ENCODE data around the gene MAP9.
"Not testable (repeated sequence)": the region's sequence is repeated elsewhere in the genome, so short reads cannot be mapped to it uniquely, and the experiment has no call there.

Gene MAP9

DNA sequence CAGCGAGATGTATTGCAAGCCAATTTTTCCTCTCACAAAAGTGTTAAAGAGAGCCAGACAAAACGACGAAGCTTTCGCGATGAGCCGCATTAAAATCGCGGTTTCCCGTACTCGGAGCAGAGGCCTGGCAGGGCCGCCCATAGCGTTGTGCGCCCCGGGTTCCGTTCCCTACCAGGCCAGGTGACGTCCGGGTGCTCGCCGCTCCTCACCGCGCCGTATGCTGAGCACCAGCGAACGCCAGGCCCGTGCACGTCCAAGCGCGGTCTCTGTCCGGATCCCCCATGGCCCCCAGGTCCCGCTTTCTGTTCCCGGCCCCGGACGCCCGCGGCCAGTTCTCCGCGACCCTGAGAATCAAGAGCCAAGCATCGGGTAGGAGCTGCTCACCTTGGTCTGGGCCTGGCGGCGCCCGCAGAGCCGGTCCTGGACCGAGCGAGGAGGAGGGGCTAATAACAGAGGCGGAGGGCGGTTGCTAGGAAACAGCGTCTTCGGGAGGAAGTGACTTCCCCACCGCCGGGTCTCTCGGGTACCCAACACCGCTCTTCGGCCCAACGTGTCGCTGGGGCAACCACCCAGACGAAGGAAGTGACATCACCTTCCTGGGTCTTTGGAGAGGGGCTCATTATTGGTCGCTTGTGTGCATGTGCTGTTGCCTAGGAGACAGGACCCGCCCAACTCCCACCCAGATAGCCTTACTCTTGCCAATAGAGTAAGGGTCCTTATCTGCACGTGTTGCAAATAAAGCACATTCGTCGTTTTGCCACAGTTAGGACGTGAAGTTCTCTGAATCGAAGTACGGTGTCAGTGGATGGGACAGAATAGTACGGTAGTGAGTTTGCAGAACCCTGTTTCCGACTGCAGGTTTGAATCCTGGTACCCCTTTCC is at the start of gene MAP9:
TSS of gene MAP9 (minus strand) at position 579 of the 882 bp plus-strand sequence. CDS start 1,115 bp downstream, outside the sequence.
- DNase-seq (ENCODE audit: low read depth), result peak; percentile 91

DNA sequence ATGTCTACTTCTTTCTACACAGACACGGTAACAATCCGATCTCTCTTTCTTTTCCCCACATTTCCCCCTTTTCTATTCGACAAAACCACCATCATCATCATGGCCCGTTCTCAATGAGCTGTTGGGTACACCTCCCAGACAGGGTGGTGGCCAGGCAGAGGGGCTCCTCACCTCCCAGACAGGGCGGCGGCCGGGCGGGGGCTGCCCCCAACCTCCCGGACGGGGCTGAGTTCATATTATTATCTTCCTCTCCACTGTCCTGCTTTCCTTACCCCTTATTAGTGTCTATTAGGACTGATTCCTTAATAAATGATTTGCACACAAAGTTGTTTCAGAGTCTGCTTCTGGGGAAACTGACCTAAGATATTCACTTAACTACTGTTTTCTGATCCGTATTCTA is 48.0 kb upstream of the MAP9 start:
- DNase-seq (ENCODE audit: low read depth), result not testable (repeated sequence)

DNA sequence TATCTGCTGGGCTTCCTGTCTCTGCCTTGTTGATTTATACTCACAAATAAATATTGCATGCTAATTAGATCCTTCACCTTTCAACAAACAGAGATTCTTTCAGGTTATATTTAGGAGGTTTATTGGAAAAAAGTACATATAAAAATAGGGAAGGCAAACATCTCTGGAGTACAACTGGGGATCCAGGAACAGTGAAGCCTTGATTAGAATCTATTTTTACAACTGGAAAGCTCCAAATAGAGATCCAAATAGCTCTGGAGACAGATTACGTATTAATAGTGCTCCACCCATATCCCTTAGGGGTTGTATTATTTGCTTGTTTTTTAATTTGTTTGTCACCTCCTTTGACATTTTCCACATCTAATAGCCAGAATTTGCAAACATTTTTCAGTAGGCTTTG is 46.9 kb upstream of the MAP9 start:
- DNase-seq (ENCODE audit: low read depth), result no peak

DNA sequence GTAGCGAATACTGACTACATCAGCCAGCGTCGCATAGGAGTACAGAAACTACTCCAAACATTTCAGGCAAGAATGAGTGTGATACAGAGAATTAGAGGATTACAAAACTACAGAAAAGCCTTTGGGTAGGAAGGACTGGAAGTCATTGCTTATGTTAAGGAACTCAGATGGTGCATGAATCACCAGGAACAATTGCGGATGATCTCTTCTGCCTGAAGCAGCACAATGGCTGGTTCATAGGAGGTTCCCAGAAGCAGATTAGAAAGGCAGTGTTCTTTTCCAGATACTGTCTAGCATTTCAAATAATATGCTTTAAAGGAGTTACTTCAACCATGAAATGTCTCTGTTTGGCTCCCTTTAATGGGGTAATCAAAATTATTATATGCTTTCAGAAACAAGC is 42.5 kb upstream of the MAP9 start:
- peak; percentile 55 for DNase-seq (ENCODE audit: low read depth)

DNA sequence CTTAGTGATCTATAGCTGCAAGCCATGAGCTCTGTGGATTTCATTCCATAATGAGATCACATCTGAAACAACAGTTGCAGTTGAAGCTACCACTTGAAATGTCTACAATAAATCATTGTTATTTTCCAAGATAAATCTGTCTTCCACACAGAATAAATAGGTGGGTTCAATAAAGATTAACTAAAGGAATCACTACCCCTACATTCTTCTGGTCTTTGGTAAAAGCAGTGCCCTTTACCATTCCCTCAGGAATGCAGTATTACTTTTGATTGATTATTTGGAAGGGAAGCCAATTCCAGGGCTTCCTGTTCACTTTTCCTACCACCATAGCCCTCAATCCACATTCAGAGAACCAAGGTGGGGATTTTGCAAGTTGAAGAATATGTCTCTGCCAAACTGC is 38.9 kb upstream of the MAP9 start:
- no peak for DNase-seq (ENCODE audit: low read depth)

DNA sequence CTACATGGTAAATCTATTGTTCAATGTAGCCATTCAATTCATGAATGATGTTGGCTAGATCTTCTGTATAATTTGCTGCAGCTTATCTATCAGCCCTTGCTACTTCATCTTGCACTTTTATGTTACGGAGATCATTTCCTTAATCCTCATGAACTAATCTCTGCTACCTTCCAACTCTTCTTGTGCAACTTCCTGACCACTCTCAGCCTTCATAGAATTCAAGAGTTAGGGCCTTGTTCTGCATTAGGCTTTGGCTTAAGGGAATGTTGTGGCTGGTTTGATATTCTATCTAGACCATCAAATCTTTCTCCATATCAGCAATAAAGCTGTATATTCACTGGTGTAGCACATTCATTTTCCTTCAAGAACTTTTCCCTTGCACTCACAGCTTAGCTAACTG is 36.7 kb upstream of the MAP9 start:
- DNase-seq (ENCODE audit: low read depth), result no peak

DNA sequence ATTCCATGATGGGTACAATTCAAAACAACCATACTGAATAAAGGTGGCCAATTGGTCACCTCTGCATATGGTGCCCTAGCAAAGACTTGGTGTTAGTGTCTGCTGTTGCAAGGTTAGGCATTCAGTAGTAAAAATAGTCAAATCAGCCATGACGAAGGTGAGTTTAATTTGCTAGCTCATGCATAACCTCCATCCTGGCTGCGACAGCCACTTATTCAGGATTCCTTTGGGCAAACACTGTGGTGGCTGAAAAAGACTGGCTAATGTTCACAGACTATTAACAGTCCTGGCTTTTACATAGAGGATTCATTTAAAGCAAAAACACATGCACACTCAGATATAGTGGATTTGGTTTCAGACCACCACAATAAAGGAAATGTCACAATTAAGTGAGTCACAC is 34.8 kb upstream of the MAP9 start:
- DNase-seq (ENCODE audit: low read depth), result no peak

DNA sequence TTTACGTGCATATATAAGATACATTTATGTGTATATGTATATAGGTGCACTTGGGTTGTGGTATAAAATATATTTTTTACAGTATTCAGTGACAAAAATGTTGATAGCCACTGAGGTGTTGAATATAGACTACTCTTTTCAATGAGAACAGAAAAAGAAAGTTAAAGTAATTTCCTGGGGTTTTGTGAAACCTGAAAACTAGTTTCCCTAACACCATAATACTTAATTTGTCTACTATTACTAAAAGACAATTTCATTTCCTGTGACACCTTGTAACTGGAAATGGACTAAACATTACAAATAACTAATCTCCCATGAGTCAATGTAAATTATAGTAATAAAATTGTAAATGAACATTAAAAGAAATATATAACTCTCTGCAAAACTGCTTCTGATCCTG is 32.0 kb upstream of the MAP9 start:
- DNase-seq (ENCODE audit: low read depth), result no peak

DNA sequence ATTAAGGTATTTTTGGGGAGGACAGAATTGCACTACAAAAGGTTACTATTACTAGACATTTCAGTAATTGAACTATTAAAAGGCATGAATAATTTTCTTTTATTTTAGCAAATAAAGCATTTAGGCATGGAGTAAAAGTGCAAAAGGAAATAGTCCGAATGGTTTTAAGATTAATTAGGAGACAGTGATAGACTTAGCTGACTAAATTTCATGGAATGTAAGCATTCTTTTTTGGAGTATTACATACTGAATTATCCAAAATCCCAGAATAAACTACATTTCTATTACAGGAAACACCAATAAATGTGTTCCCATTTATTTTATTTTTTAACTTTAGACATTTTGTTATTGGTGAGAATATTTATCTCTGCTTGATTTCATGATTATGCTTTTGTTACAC is 30.7 kb upstream of the MAP9 start:
- DNase-seq (ENCODE audit: low read depth), result no peak

DNA sequence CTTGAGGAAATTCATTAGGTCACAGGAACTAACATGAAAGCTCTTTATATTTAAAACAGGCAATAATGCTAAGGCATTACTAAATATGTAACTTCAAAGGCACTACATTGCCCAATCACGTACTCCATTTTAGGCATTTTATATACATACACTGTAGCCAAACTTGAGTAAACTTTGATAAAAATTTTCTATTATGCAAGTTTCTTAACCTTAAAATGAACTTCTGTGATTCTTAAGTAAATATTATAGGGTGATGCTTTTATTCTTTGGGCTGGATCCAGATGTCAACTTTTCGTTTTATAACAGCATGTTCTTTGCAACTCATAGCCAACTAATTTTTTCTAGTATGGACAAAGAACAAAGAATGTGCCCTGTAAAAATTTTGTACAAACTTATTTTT is 28.3 kb upstream of the MAP9 start:
- DNase-seq (ENCODE audit: low read depth), result no peak

DNA sequence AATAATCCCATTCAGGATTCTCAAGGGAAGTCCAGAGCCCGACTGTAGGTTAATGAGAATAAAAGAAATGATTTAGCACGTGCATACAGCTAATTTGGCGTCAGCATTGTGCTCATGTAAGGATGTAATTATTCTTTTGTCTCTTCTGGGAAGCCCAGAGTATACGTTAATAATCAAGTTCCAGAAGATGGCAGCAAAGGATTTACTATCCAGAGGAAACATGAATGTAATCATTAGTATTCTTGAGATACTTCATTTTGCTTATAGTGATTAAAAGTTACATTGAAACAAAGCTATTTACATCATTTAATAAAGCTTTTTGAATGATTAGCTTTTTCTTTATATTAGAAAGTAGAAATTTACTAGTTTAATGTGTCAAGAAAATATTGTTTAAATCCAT is 27.1 kb upstream of the MAP9 start:
- DNase-seq (ENCODE audit: low read depth), result peak; percentile 62

DNA sequence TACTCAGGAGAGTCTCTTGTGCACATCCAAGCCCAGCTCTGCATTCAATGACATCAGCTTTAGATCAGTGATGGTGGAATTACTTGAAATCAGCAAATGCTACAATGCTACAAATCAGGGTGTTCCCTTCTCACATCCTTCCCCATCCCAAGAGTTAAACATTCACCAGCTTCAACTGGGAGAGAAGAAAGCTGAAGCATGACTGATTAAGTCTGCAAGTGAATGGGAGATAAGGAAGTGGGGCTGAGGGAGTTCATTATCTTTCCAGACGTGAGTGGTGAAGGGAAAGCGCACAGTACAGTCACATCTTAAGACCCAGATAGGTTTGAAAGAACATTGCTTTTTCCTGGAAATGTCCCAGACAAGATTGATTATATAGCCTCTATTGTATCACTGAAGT is 26.2 kb upstream of the MAP9 start:
- no peak for DNase-seq (ENCODE audit: low read depth)

DNA sequence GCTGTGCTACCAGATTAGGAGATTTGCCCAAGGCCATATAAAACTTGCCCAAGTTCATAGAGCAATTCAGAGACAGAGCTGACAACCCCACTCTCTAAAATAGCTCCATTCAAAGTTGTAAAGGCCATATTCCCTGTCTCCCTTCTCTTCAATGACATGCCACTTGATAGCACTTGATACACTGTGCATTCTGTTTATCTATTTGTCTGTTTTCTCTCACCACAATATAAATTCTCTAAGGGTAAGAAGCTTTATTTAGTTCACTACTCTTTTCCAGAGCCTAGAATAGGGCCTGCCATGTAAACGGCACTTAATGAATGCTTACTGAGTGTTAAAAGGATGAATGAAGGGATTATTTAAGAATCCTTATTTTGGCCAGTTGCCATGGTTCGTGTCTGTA is 24.1 kb upstream of the MAP9 start:
- DNase-seq (ENCODE audit: low read depth), result no peak

DNA sequence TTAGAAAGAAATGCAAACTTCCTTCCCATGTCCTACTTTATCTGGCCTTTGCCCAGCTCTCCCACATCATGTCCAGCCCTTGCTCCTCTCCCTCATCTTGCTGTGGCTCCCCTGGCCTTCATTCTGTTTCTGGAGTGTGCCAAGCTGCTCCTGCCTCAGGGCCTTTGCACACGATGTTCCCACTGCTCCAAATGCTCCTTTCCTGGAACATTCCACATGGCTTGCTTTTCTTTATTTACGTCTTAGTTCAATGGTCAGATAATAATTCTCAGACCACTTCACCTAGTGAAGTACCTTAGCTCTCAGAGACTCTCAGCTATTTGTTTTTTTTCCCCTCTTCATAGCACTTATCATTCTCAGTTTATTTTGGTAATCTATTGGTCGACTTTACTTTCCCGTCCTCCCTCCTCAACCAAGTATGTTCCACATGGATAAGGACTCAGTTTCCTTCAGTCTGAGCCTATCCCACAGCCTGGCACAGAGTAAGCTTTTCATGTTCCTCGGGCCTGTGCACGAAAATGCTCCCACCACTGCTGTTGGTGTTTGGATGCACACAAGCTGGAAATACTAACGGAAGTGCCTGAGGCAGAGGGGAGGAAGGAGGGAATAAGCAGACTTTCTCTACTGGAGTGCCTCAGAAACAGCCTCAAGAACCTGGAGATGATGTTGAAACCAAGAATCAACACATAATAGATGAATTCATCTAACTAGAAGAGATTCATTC is 23.4 kb upstream of the MAP9 start:
- DNase-seq (ENCODE audit: low read depth), result no peak

DNA sequence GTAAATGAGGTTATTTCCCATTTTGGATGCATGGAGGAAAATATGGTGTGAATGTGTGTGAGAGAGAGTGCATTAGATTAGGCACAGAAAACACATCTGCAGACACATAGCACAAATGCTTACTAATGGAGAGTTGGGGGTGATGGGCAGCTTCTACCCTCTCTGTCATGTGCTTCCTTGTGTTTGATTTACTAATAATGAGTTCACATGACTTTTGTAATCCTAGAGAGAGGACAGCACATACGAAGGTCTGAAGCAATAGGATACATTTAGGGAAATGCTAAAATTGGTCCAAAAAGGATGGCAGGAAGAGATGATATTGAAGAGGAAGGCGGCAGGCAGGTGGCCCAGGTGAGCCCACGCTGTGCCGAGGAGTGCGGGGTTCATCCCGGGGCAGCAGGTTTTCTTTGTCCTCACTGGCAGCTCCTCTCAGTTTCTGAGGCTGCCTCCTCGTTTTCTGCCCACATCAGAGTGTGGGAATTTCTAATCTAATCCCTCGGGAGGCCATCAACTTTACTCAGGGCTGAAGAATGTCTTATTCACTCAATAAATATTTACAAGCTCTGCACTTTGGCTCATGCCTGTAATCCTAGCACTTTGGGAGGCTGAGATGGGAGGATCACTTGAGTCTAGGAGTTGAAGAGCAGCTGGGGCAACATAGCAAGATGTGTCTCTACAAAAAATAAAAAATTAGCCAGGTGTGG is 15.9 kb upstream of the MAP9 start:
- DNase-seq (ENCODE audit: low read depth), result peak; percentile 88

DNA sequence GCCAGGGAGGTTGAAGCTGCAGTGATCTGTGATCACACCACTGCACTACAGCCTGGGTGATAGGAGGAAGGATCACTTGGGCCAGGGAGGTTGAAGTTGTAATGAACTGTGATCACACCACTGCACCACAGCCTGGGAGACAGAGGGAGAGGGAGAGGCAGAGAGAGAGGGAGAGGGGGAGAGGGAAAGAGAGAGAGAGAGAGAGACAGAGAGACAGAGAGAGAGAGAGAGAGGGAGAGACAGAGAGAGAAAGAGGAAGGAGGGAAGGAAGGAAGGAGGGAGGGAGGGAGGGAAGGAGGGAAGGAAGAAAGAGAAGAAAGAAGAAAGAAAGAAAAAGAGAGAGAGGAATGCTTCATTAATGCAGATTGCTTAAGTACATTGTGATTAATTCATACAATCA is 15.2 kb upstream of the MAP9 start:
- DNase-seq (ENCODE audit: low read depth), result no peak

DNA sequence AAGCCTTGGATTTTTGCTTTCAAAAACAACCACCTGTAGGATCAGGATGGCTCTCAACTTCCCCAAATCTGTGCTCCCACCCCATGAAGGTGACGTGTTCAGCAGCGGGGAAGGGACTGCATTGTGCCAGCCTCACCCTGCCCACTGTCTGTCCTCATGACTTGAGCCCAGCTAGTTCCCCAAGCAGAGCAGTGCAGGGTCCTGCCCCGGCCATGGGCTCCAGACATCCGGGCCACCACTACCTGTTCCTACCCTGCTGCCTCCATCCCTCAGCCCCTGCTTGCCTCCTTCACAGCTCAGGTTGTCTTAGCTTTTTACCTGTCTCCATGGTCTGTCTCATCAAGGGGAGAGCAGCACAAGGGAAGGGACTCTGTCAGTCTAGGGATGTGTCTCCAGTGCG is 11.4 kb upstream of the MAP9 start:
- DNase-seq (ENCODE audit: low read depth), result no peak

DNA sequence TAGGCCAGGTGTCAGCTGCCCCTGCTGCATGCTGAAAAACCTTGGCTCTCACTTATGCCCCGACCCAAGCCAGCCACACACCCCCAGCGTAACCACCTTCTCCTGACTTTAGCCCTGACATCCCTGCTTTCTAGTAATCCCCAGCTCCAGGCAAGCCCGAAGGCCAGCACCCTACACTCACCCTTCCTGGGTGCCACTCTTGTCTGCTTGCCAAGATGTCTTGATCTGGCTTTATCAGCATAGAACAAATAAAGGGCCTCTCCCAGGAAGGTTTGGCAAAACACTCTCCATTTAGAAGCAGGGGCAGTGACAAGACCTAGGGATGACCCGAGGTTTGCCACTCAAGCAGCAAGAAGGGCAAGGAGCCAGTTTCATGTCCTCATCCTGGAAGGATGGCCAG is 6.8 kb upstream of the MAP9 start:
- DNase-seq (ENCODE audit: low read depth), result no peak

DNA sequence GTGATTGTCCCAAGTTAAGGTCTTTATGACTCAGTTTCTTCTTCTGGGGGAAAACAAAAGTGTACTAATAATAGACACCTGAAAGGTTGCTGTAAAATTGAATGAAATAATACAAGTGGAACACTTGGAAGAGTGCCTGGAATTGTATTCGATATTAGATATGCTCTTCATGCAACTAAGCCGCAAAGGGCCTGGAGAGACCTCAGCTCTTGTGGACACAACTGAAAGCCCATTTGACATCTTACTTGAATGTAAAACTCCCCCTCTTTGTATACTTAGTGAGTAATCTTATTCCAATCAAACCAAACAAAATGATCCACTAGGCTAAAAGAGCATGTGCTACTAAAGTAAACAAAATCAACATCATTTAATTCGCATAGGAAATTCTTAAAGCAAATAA is 511 bp upstream of the MAP9 start:
- peak; percentile 11 for DNase-seq (ENCODE audit: low read depth)

DNA sequence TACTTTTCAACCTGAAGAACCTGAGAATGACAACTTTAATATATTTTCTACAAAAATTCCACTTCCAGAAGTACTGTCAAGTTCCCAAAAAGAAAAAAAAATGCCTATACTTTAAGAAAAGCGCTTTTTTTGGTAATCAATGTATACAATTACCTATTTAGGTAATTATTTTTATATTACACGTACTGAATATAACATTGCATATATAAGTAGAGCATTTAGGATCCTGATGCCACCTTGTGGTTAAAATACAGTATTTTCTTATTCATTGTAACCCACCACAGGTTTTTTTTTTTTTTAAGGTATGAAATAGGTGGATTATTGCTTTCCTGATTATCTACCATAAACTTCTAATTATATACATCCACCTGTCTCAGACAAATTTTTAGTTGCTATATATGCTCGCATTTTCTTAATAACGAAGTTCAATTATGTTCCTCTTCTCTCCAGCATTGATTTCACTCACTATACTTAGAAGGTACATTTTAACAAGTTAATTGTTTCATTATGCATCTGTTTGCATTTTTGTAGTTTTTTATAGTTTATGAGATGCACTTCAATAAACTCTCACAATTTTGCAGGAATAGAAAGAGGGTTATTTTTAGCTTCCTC is 5.2 kb downstream of the MAP9 start:
- DNase-seq (ENCODE audit: low read depth), result peak; percentile 58

DNA sequence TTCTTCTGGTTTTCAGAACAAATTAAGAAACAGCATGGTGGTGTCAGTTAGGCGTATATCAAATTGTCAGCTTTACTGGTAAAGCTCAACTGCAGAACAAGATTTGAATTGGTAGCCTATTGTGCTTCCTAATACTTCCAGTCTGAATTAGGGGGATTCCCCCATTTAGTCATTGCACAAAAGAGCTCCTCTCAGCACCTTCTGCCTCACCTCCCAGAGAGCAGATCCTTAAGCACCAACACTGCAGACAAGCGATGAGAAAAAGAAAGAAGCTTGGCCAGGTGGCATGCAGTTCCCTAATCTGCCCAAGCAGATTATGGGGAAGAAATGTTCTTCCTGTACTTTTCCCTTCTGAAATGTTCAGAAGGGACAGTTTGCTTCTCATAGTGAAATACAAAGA is 9.2 kb downstream of the MAP9 start:
- DNase-seq (ENCODE audit: low read depth), result no peak

DNA sequence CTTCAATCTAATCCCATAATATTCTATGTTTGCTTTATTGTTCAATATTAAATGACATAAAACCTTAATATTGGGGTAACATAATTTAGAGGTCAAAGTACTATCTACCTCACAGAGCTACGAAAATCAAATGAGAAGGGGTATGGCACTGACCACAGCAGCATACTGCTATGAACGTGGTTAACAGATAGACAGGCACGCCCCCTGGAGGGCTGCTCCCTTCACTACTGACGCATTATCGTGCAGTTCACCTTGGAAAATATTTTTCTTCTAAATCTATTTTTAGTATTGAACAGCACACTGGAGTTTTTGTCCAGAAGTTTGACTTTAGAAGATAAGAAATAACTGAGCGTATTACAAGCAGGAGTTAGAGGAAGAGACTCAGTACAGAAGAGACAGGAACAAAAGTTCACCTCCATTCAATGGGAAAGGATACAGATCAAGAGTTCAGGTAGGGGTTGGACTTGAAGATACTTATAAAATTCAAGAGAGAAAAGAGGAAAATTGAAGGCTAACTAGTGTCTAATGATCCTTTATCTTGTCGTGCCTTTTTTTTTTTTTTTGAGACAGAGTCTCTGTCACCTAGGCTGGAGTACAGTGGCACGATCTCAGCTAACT is 22.7 kb downstream of the MAP9 start:
- peak; percentile 63 for DNase-seq (ENCODE audit: low read depth)
